Measurements from ENCODE around the gene ASB15.

The ASB15 gene

DNA sequence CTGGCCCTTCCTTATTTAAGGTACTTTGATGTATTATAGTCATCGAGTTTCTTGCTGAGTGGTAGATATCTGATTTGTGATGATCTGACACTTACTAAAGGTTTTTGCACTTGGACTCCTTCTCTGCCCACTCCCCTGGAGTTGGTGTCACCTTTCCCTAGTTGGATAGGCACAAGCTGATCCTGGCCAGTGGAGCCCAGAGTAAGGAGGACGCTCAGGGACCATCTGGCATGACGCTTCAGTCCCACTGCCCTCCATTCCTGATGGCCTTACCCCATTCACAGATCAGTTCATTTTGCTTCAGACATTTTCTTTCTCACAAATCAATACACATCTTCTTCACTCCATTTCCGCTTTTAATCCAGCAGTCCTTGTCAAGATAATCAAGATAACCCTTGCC is 20.1 kb downstream of the ASB15 start:
- TF ChIP-seq, protein P1, sequence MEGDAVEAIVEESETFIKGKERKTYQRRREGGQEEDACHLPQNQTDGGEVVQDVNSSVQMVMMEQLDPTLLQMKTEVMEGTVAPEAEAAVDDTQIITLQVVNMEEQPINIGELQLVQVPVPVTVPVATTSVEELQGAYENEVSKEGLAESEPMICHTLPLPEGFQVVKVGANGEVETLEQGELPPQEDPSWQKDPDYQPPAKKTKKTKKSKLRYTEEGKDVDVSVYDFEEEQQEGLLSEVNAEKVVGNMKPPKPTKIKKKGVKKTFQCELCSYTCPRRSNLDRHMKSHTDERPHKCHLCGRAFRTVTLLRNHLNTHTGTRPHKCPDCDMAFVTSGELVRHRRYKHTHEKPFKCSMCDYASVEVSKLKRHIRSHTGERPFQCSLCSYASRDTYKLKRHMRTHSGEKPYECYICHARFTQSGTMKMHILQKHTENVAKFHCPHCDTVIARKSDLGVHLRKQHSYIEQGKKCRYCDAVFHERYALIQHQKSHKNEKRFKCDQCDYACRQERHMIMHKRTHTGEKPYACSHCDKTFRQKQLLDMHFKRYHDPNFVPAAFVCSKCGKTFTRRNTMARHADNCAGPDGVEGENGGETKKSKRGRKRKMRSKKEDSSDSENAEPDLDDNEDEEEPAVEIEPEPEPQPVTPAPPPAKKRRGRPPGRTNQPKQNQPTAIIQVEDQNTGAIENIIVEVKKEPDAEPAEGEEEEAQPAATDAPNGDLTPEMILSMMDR (conservative IDR thresholded peaks at IDR 0.05; ENCODE audit: low read length) = no peak
- no peak for TF ChIP-seq EZH2phosphoT487 (IDR thresholded peaks at IDR 0.05; ENCODE audit: borderline replicate concordance)
- no peaks in the 10 kb centered on the region for H4K20me1 ChIP-seq (ENCODE audit: insufficient read depth, low read length, poor library complexity, severe bottlenecking)
- H3K9me3 ChIP-seq (ENCODE audit: insufficient read depth, low read depth, low read length) = no peaks in the 10 kb centered on the region
- H2AFZ ChIP-seq (ENCODE audit: low read length) = no peak overlapping the region
- no peak overlapping the region for H3K4me2 ChIP-seq (ENCODE audit: low read depth, low read length, poor library complexity, severe bottlenecking)
- no peaks in the 10 kb centered on the region for H3K36me3 ChIP-seq (ENCODE audit: insufficient read depth, low read length)
- H3K9me2 ChIP-seq (replicated peaks; ENCODE audit: low read depth, low read length) = no peaks in the 10 kb centered on the region
- no peaks in the 10 kb centered on the region for H3K4me1 ChIP-seq (ENCODE audit: insufficient read depth, low read length, poor library complexity, severe bottlenecking)
- H3K27me3 ChIP-seq (ENCODE audit: insufficient read depth, low read length, poor library complexity, severe bottlenecking) = no peaks in the 10 kb centered on the region
- H3K4me3 ChIP-seq (ENCODE audit: low read length, poor library complexity, severe bottlenecking) = no peak overlapping the region
- H3F3A ChIP-seq (ENCODE audit: low read depth) = no peaks in the 10 kb centered on the region
- H3K9ac ChIP-seq (ENCODE audit: low read depth, low read length, poor library complexity, severe bottlenecking) = no peak overlapping the region
- no peaks in the 10 kb centered on the region for H3K79me2 ChIP-seq (ENCODE audit: insufficient read depth, low read length)

DNA sequence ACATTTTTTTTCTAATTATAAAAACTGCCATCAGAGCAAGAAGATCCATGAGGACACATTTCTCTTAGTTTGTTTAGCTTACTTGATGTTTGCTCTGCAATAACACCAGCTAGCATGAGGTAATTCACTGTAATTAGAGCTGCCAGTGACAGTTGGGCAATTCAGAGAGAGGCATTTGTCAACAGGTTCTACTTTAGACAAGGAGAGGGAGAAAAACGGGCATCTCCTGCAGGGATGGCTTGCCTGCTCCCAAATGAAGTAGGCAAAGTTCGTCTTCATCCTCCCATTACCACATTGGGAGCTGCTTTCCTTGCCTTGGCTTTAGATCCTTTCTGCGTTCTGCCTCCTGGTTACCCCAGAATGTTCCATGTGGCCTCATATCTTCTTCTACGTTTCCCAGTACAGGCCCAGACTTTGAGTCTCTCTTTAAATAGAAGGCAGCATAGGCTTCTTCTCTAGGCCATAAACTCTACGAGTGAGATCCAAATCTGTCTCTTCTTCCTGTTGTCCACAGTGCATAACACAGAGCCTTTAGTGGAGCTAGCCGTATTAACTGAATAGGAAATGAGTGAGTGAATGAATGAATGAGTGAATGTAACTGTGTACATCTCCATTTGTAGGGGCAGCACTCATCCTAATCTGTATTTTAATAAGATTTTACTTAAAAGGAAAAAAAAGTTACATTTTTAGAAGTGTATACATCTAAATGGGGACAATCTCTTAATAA is 21.2 kb downstream of the ASB15 start:
- Histone ChIP-seq H3K9ac (ENCODE audit: low read depth, low read length, poor library complexity, severe bottlenecking) (no peak overlapping the region), H3K36me3 (ENCODE audit: insufficient read depth, low read length) (no peaks in the 10 kb centered on the region), H3K9me2 (replicated peaks; ENCODE audit: low read depth, low read length) (no peaks in the 10 kb centered on the region), H3K4me2 (ENCODE audit: low read depth, low read length, poor library complexity, severe bottlenecking) (no peak overlapping the region), H3K27me3 (ENCODE audit: insufficient read depth, low read length, poor library complexity, severe bottlenecking) (no peaks in the 10 kb centered on the region), H3K9me3 (ENCODE audit: insufficient read depth, low read depth, low read length) (no peaks in the 10 kb centered on the region), H3K4me1 (ENCODE audit: insufficient read depth, low read length, poor library complexity, severe bottlenecking) (no peaks in the 10 kb centered on the region), H4K20me1 (ENCODE audit: insufficient read depth, low read length, poor library complexity, severe bottlenecking) (no peaks in the 10 kb centered on the region), H3K79me2 (ENCODE audit: insufficient read depth, low read length) (no peaks in the 10 kb centered on the region), H2AFZ (ENCODE audit: low read length) (no peak overlapping the region), H3F3A (ENCODE audit: low read depth) (no peaks in the 10 kb centered on the region), H3K4me3 (ENCODE audit: low read length, poor library complexity, severe bottlenecking) (no peak overlapping the region)
- TF ChIP-seq, protein P1 (conservative IDR thresholded peaks at IDR 0.05; ENCODE audit: low read length) = no peak
- no peak for TF ChIP-seq EZH2phosphoT487 (IDR thresholded peaks at IDR 0.05; ENCODE audit: borderline replicate concordance)

DNA sequence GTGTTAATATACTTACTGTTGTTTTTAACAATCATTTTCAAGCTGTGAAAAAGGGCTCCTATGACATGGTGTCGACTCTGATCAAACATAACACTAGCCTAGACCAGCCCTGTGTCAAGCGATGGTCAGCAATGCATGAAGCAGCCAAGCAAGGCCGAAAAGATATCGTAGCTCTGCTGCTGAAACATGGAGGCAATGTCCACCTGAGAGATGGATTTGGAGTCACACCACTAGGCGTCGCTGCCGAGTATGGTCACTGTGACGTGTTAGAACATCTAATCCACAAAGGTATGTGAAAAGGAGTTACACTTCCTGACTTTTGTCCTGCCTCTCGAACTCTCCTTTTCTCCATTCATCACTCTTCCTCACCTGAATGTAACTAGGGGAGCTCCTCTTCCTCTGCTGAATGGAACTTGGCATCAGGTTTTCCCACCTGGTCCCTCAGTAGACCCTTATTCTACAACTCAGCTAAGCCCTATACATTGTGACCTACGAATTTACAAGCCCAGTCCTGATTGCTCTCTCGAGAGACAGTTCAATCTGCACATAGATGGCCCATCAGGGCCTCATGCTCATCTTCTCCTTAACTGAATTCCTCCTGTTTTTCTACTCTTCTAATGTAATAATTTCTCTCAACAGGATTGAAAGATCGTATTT is 23.0 kb downstream of the ASB15 start:
- TF ChIP-seq, protein P1 (conservative IDR thresholded peaks at IDR 0.05; ENCODE audit: low read length) = peak; percentile 40
- no peak for TF ChIP-seq EZH2phosphoT487 (IDR thresholded peaks at IDR 0.05; ENCODE audit: borderline replicate concordance)
- Histone ChIP-seq H3K4me2 (ENCODE audit: low read depth, low read length, poor library complexity, severe bottlenecking) (no peak overlapping the region), H3K9me3 (ENCODE audit: insufficient read depth, low read depth, low read length) (no peaks in the 10 kb centered on the region), H3F3A (ENCODE audit: low read depth) (no peaks in the 10 kb centered on the region), H3K9me2 (replicated peaks; ENCODE audit: low read depth, low read length) (no peaks in the 10 kb centered on the region), H2AFZ (ENCODE audit: low read length) (0 out of 2 replicates have a peak overlapping the region, but pooled peaks have one; percentile 9), H3K27me3 (ENCODE audit: insufficient read depth, low read length, poor library complexity, severe bottlenecking) (no peaks in the 10 kb centered on the region), H3K9ac (ENCODE audit: low read depth, low read length, poor library complexity, severe bottlenecking) (no peak overlapping the region), H3K36me3 (ENCODE audit: insufficient read depth, low read length) (no peaks in the 10 kb centered on the region), H3K79me2 (ENCODE audit: insufficient read depth, low read length) (no peaks in the 10 kb centered on the region), H3K4me3 (ENCODE audit: low read length, poor library complexity, severe bottlenecking) (no peak overlapping the region), H4K20me1 (ENCODE audit: insufficient read depth, low read length, poor library complexity, severe bottlenecking) (no peaks in the 10 kb centered on the region), H3K4me1 (ENCODE audit: insufficient read depth, low read length, poor library complexity, severe bottlenecking) (no peaks in the 10 kb centered on the region)
